Fibroblast of lung (primary cell): ENCODE results near the gene RASSF1.

Source experiments
- CTCF ChIP-seq, 2 donors: IDR thresholded peaks in 1 of 2; conservative IDR thresholded peaks in 1 of 2; 1 replicate in 1 of 2; 2 replicates in 1 of 2; pipeline ENCODE4 v1.5.1; 2011 to 2012; ENCODE audit warnings: low read length in 2 of 2, control low read depth in 1 of 2, inconsistent platforms in 1 of 2, low read depth in 1 of 2, mild to moderate bottlenecking in 1 of 2
- EZH2 ChIP-seq: IDR thresholded peaks from 2 replicates; pipeline ENCODE4 v1.5.1; 2012; ENCODE audit warnings: low read length, control low read depth, mild to moderate bottlenecking; ENCODE audit errors: missing control alignments

GRCh38 chr3:50330330-50330729 is 10.3 kb downstream of the RASSF1 start:
- TF ChIP-seq CTCF (conservative IDR thresholded peaks at IDR 0.05 in 1 of 2, IDR thresholded peaks at IDR 0.05 in 1 of 2; ENCODE audit: low read depth in 1 of 2, low read length in 2 of 2): no peak
- no peak for TF ChIP-seq EZH2
